ENCODE results near the gene EPYC.

GRCh38 chr12:90954428-90954827 lies 50.3 kb downstream of the EPYC start:
- TF ChIP-seq CTCF (CRISPR knock-in tag; IDR thresholded peaks at IDR 0.05) (no peak), MYC (CRISPR knock-in tag; IDR thresholded peaks at IDR 0.05; ENCODE audit: borderline replicate concordance) (no peak), BCLAF1 (IDR thresholded peaks at IDR 0.05) (no peak), SMC3 (IDR thresholded peaks at IDR 0.05; ENCODE audit: low read length) (no peak), NR1H2 (CRISPR knock-in tag; IDR thresholded peaks at IDR 0.05; ENCODE audit: borderline replicate concordance, low read depth) (no peak), TP53 (CRISPR knock-in tag; conservative IDR thresholded peaks at IDR 0.05) (no peak), ELF1 (CRISPR knock-in tag; IDR thresholded peaks at IDR 0.05) (no peak), EZH2 (conservative IDR thresholded peaks at IDR 0.05; ENCODE audit: low read depth, low read length) (no peak), GABPB1 (CRISPR knock-in tag; IDR thresholded peaks at IDR 0.05) (no peak), POLR2AphosphoS5 (IDR thresholded peaks at IDR 0.05; ENCODE audit: low read depth, low read length) (no peak), ZBTB14 (CRISPR knock-in tag; IDR thresholded peaks at IDR 0.05) (no peak), NR3C1 (CRISPR knock-in tag; IDR thresholded peaks at IDR 0.05) (no peak)
